GM12878 (cell line): ENCODE results near the gene RPL27A. TPM values are rescaled to one million over a fixed set of nuclear protein-coding genes. Genes with fewer than 3 reads are reported as not detected.

Experiments
- ETV6 ChIP-seq, 2 experiments: fragments of 450-650 bp in 1 of 2; IDR thresholded peaks in 1 of 2; conservative IDR thresholded peaks in 1 of 2; 2 replicates each; pipeline ENCODE4 v1.6.1; 2014; ENCODE audit warnings: antibody characterized with exemption in 1 of 2, borderline replicate concordance in 1 of 2, low read depth in 1 of 2, mild to moderate bottlenecking in 1 of 2, moderate library complexity in 1 of 2
- FOXK2 ChIP-seq: fragments of 450-650 bp; IDR thresholded peaks from 2 replicates; pipeline ENCODE4 v1.6.1; 2017; ENCODE audit warnings: mild to moderate bottlenecking, moderate library complexity
- HCFC1 ChIP-seq: fragments of 150-350 bp; IDR thresholded peaks from 2 replicates; pipeline ENCODE4 v1.6.1; 2014; ENCODE audit warnings: low read length
- HDAC2 ChIP-seq: fragments of 200-600 bp; sonication (generic); IDR thresholded peaks from 2 replicates; pipeline ENCODE4 v1.6.1; 2017
- IRF5 ChIP-seq: fragments of 450-650 bp; IDR thresholded peaks from 2 replicates; pipeline ENCODE4 v1.6.1; 2017; ENCODE audit warnings: borderline replicate concordance
- JUNB ChIP-seq: IDR thresholded peaks from 2 replicates; pipeline ENCODE4 v1.6.1; 2016; ENCODE audit warnings: antibody characterized with exemption, mild to moderate bottlenecking
- JUND ChIP-seq: IDR thresholded peaks from 2 replicates; pipeline ENCODE4 v1.6.1; 2012; ENCODE audit warnings: low read depth, mild to moderate bottlenecking, low read length, improper control_type of control experiment, moderate library complexity
- KAT2A ChIP-seq: conservative IDR thresholded peaks from 2 replicates; pipeline ENCODE4 v1.6.1; 2011; ENCODE audit warnings: low read depth, low read length; ENCODE audit not compliant: control insufficient read depth
- MXI1 ChIP-seq: fragments of 150-350 bp; IDR thresholded peaks from 2 replicates; pipeline ENCODE4 v1.6.1; 2011; ENCODE audit warnings: low read depth, mild to moderate bottlenecking, inconsistent platforms, low read length, improper control_type of control experiment
- MYC ChIP-seq: IDR thresholded peaks from 2 replicates; pipeline ENCODE4 v1.6.1; 2011; ENCODE audit warnings: mild to moderate bottlenecking, low read length, moderate library complexity, inconsistent platforms; ENCODE audit not compliant: insufficient read depth, insufficient replicate concordance, insufficient read length, severe bottlenecking
- PML ChIP-seq: IDR thresholded peaks from 2 replicates; pipeline ENCODE4 v1.6.1; 2012; ENCODE audit warnings: low read length, inconsistent platforms
- PRDM15 ChIP-seq: fragments of 450-650 bp; formaldehyde crosslinking; IDR thresholded peaks from 2 replicates; pipeline ENCODE4 v1.4.0; 2020; ENCODE audit warnings: mild to moderate bottlenecking, moderate library complexity
- RELB ChIP-seq: fragments of 450-650 bp; IDR thresholded peaks from 2 replicates; pipeline ENCODE4 v1.6.1; 2017; ENCODE audit warnings: low read depth, mild to moderate bottlenecking, moderate library complexity
- RFX5 ChIP-seq: IDR thresholded peaks from 2 replicates; pipeline ENCODE4 v1.6.1; 2011; ENCODE audit warnings: low read depth, low read length, improper control_type of control experiment
- SREBF1 ChIP-seq: IDR thresholded peaks from 2 replicates; pipeline ENCODE4 v1.6.1; 2012; ENCODE audit warnings: mild to moderate bottlenecking, low read length
- SRF ChIP-seq, 2 experiments: IDR thresholded peaks; 2 replicates each; pipeline ENCODE4 v1.6.1; 2011; ENCODE audit warnings: low read depth in 2 of 2, low read length in 2 of 2, mild to moderate bottlenecking in 1 of 2, moderate library complexity in 1 of 2
- TBL1XR1 ChIP-seq: IDR thresholded peaks from 2 replicates; pipeline ENCODE4 v1.6.1; 2012; ENCODE audit warnings: low read depth, low read length, improper control_type of control experiment
- ZSCAN29 ChIP-seq: fragments of 450-650 bp; IDR thresholded peaks from 2 replicates; pipeline ENCODE4 v1.6.1; 2017; ENCODE audit warnings: mild to moderate bottlenecking, moderate library complexity
- polyA plus RNA-seq, 11 experiments: library from polyadenylated mRNA; depleted of rRNA in 4 of 11; unstranded in 6 of 11; stranded (reverse) in 5 of 11; fragments of >200 nt; fragmentation: Nextera tagmentation in 4 of 11; fragmentation: Illumina TruSeq in 1 of 11; extraction: Ambion mirVana in 4 of 11; extraction: Trizol in 1 of 11; gene quantifications; 1 replicate in 1 of 11; 2 replicates in 10 of 11; pipeline versions ENCODE4 v1.2.1 to v1.2.3, GENCODE V29; 2011 to 2016; ENCODE audit warnings: inconsistent platforms in 2 of 11, missing spikeins in 2 of 11, low read depth in 1 of 11
- total RNA-seq, 4 experiments: library from RNA; depleted of rRNA in 3 of 4; stranded (reverse); fragments of >200 nt in 3 of 4; fragmentation: Illumina TruSeq in 1 of 4; extraction: Trizol in 1 of 4; gene quantifications; 2 replicates each; pipeline versions ENCODE4 v1.2.1 to v1.2.3, GENCODE V29; 2013 to 2021
- TF ChIP-seq, protein P1 (sequence below): fragments of 450-650 bp; IDR thresholded peaks from 2 replicates; pipeline ENCODE4 v1.6.1; 2016; ENCODE audit warnings: mild to moderate bottlenecking, moderate library complexity, borderline replicate concordance

The RPL27A gene
- total and polyA plus RNA-seq, 10 of the 15 experiments (the other 5 are each of a cell fraction or from before 2014, with no cell fraction given), result 978 to 4,776 (median 1,959) TPM

- TF ChIP-seq, protein P1, sequence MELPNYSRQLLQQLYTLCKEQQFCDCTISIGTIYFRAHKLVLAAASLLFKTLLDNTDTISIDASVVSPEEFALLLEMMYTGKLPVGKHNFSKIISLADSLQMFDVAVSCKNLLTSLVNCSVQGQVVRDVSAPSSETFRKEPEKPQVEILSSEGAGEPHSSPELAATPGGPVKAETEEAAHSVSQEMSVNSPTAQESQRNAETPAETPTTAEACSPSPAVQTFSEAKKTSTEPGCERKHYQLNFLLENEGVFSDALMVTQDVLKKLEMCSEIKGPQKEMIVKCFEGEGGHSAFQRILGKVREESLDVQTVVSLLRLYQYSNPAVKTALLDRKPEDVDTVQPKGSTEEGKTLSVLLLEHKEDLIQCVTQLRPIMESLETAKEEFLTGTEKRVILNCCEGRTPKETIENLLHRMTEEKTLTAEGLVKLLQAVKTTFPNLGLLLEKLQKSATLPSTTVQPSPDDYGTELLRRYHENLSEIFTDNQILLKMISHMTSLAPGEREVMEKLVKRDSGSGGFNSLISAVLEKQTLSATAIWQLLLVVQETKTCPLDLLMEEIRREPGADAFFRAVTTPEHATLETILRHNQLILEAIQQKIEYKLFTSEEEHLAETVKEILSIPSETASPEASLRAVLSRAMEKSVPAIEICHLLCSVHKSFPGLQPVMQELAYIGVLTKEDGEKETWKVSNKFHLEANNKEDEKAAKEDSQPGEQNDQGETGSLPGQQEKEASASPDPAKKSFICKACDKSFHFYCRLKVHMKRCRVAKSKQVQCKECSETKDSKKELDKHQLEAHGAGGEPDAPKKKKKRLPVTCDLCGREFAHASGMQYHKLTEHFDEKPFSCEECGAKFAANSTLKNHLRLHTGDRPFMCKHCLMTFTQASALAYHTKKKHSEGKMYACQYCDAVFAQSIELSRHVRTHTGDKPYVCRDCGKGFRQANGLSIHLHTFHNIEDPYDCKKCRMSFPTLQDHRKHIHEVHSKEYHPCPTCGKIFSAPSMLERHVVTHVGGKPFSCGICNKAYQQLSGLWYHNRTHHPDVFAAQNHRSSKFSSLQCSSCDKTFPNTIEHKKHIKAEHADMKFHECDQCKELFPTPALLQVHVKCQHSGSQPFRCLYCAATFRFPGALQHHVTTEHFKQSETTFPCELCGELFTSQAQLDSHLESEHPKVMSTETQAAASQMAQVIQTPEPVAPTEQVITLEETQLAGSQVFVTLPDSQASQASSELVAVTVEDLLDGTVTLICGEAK, result peak; percentile 85
- TF ChIP-seq HCFC1, result peak; percentile 64
- TF ChIP-seq TBL1XR1, result 0 out of 2 replicates have a peak, but pooled peaks have one; percentile 72
- TF ChIP-seq HDAC2, result no peak
- TF ChIP-seq SRF (IDR thresholded peaks at IDR 0.05; ENCODE audit: low read depth in 2 of 2, low read length in 2 of 2), result no peak
- peak; percentile 36; the same call in 1 of the 2 replicates for TF ChIP-seq FOXK2
- peak; percentile 65 for TF ChIP-seq MXI1
- TF ChIP-seq ZSCAN29, result no peak
- TF ChIP-seq RFX5, result no peak
- no peak for TF ChIP-seq SREBF1
- peak; percentile 98 for TF ChIP-seq PML
- TF ChIP-seq JUNB, result no peak
- TF ChIP-seq RELB, result peak; percentile 72
- peak; percentile 63 for TF ChIP-seq MYC
- TF ChIP-seq JUND, result no peak
- no peak for TF ChIP-seq PRDM15 (CRISPR knock-in tag)
- TF ChIP-seq KAT2A, result no peak
- peak; percentile 88 for TF ChIP-seq IRF5
- TF ChIP-seq ETV6 (conservative IDR thresholded peaks at IDR 0.05 in 1 of 2, IDR thresholded peaks at IDR 0.05 in 1 of 2; ENCODE audit: borderline replicate concordance in 1 of 2, low read depth in 1 of 2), result no peak
These were observed at the start of gene RPL27A, which contains the start of gene TRIM66 (continued) for GRCh38 chr11:8682303-8683114.
